ENCODE data around the gene ZNF831. TPM values are rescaled to one million over a fixed set of nuclear protein-coding genes. Genes with fewer than 3 reads are reported as not detected.

ZNF831 gene
- total RNA-seq (2014; rRNA removed; shearing (Covaris generic)), result not detected in 2 replicates

GRCh38 chr20:59163631-59164530 is at the start of gene ZNF831:
Gene ZNF831, plus strand, starts transcription at chr20:59163821. Its CDS starts 27,199 bp downstream, at chr20:59191020.
- no peak for DNase-seq (ENCODE audit: low spot score)

- DNase-seq (ENCODE audit: low spot score), result no peak
Observed at GRCh38 chr20:59117526-59117925, 46.1 kb upstream of the ZNF831 start.

GRCh38 chr20:59118855-59119254 is 44.8 kb upstream of the ZNF831 start:
- DNase-seq (ENCODE audit: low spot score), result no peak

GRCh38 chr20:59120491-59120890 is 43.1 kb upstream of the ZNF831 start:
- no peak for DNase-seq (ENCODE audit: low spot score)

- DNase-seq (ENCODE audit: low spot score), result no peak
Observed at GRCh38 chr20:59120919-59121318, 42.7 kb upstream of the ZNF831 start.

GRCh38 chr20:59121714-59122565 is 41.7 kb upstream of the ZNF831 start:
- DNase-seq (ENCODE audit: low spot score), result no peak

GRCh38 chr20:59122566-59122919 is 41.1 kb upstream of the ZNF831 start:
- no peak for DNase-seq (ENCODE audit: low spot score)

- no peak for DNase-seq (ENCODE audit: low spot score)
Observed at GRCh38 chr20:59123011-59123677, 40.5 kb upstream of the ZNF831 start.

GRCh38 chr20:59123678-59124255 is 39.9 kb upstream of the ZNF831 start:
- no peak for DNase-seq (ENCODE audit: low spot score)

- no peak for DNase-seq (ENCODE audit: low spot score)
Observed at GRCh38 chr20:59124296-59125029, 39.2 kb upstream of the ZNF831 start.

- DNase-seq (ENCODE audit: low spot score), result no peak
Observed at GRCh38 chr20:59125332-59125731, 38.3 kb upstream of the ZNF831 start.

GRCh38 chr20:59125836-59126235 is 37.8 kb upstream of the ZNF831 start:
- DNase-seq (ENCODE audit: low spot score), result no peak

GRCh38 chr20:59127839-59128238 is 35.8 kb upstream of the ZNF831 start:
- DNase-seq (ENCODE audit: low spot score), result no peak

GRCh38 chr20:59131551-59132285 is 31.9 kb upstream of the ZNF831 start:
- DNase-seq (ENCODE audit: low spot score), result no peak

GRCh38 chr20:59134182-59134581 is 29.4 kb upstream of the ZNF831 start:
- DNase-seq (ENCODE audit: low spot score), result no peak

GRCh38 chr20:59135093-59135492 is 28.5 kb upstream of the ZNF831 start:
- DNase-seq (ENCODE audit: low spot score), result no peak

- DNase-seq (ENCODE audit: low spot score), result no peak
Observed at GRCh38 chr20:59136027-59136426, 27.6 kb upstream of the ZNF831 start.

- no peak for DNase-seq (ENCODE audit: low spot score)
Observed at GRCh38 chr20:59137532-59137931, 26.1 kb upstream of the ZNF831 start.

GRCh38 chr20:59138114-59138748 is 25.4 kb upstream of the ZNF831 start:
- no peak for DNase-seq (ENCODE audit: low spot score)

GRCh38 chr20:59139998-59140397 is 23.6 kb upstream of the ZNF831 start:
- DNase-seq (ENCODE audit: low spot score), result no peak

Measured in HT-29 (cell line).